ENCODE data around the gene ADAMTSL3. TPM values are rescaled to one million over a fixed set of nuclear protein-coding genes. Genes with fewer than 3 reads are reported as not detected.
A peak's percentile ranks its signal among the peaks of the same experiment; 100 is the strongest.

The ADAMTSL3 gene
- total and polyA plus RNA-seq, 2 of the 4 experiments (the other 2 are of a cell fraction): under 0.01 to 0.02 TPM

DNA sequence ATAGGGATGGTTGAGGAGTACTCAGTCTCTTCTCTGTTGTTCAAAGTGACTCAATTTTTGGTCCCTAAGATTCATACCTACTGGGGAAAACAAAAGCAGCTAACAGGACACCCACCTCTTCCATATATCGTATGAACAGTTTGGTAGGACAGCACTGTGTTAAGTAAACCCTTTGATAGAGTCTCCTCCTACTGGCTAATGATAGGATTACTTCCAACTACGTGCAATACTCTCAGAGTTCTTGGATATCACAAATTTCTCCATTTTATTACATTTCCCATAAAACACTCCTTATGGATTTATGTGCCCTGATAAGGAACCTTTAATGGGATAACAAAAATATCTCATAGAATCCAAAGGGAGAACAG lies 381.5 kb downstream of the ADAMTSL3 start:
- peak; percentile 91 for ATAC-seq (ENCODE audit: low read depth)

More for the DNA sequence above, 381.5 kb downstream of the ADAMTSL3 start:
- Histone ChIP-seq H2BK120ac (ENCODE audit: low read depth, low read length) (no peak overlapping the region), H2BK5ac (ENCODE audit: low read depth, low read length, poor library complexity, severe bottlenecking) (no peak overlapping the region), H3K56ac (ENCODE audit: extremely low read depth, insufficient read depth, low read length) (no peak overlapping the region), H2AK9ac (replicated peaks; ENCODE audit: low read depth, low read length, poor library complexity) (no peak overlapping the region), H3K4me1 (ENCODE audit: control insufficient read depth, insufficient read depth, low read length) (no peaks in the 10 kb centered on the region), H3K18ac (ENCODE audit: low read depth, low read length) (no peak overlapping the region), H2AFZ (replicated peaks; ENCODE audit: low read length, poor library complexity) (no peak overlapping the region), H2BK15ac (ENCODE audit: low read depth, low read length) (no peak overlapping the region), H3K9me1 (ENCODE audit: insufficient read depth, low read length) (no peaks in the 10 kb centered on the region), H3K27ac (ENCODE audit: insufficient read depth, low read length) (no peak overlapping the region), H2AK5ac (ENCODE audit: low read depth, low read length) (no peak overlapping the region), H3K14ac (replicated peaks; ENCODE audit: low read depth, low read length) (no peak overlapping the region), H4K91ac (ENCODE audit: insufficient read depth, low read depth, low read length) (no peak overlapping the region), H4K8ac (ENCODE audit: low read depth in 2 of 2, low read length in 2 of 2) (no peak overlapping the region), H3K4ac (ENCODE audit: low read depth, low read length) (no peak overlapping the region), H3K4me2 (ENCODE audit: low read depth, low read length) (no peak overlapping the region), H3K4me3 (ENCODE audit: insufficient read depth, low read depth, low read length) (no peak overlapping the region), H3K79me1 (ENCODE audit: low read depth in 1 of 2, low read length in 2 of 2) (no peaks in the 10 kb centered on the region), H3K36me3 (ENCODE audit: control insufficient read depth, insufficient read depth, low read length) (no peaks in the 10 kb centered on the region), H3K9ac (ENCODE audit: low read depth, low read length) (no peak overlapping the region), H3K23ac (ENCODE audit: low read depth, low read length) (no peak overlapping the region), H4K5ac (ENCODE audit: low read depth, low read length) (no peak overlapping the region), H3K9me3 (ENCODE audit: control insufficient read depth, insufficient read depth, low read length) (no peaks in the 10 kb centered on the region), H2BK20ac (ENCODE audit: low read depth, low read length) (no peak overlapping the region), H3K27me3 (ENCODE audit: control insufficient read depth, insufficient read depth, low read length) (no peaks in the 10 kb centered on the region), H4K20me1 (ENCODE audit: insufficient read depth, low read length) (no peaks in the 10 kb centered on the region)
- TF ChIP-seq CEBPB (IDR thresholded peaks at IDR 0.05; ENCODE audit: low read depth, low read length) (no peak), FOS (IDR thresholded peaks at IDR 0.05; ENCODE audit: low read depth, low read length) (no peak), MAFK (IDR thresholded peaks at IDR 0.05; ENCODE audit: low read depth, low read length) (no peak), MXI1 (IDR thresholded peaks at IDR 0.05; ENCODE audit: borderline replicate concordance, low read depth, low read length) (no peak), USF2 (IDR thresholded peaks at IDR 0.05; ENCODE audit: low read depth, low read length) (no peak), SMC3 (IDR thresholded peaks at IDR 0.05; ENCODE audit: low read depth, low read length) (0 out of 2 replicates have a peak, but pooled peaks have one; percentile 16), NFE2L2 (IDR thresholded peaks at IDR 0.05; ENCODE audit: low read depth, low read length) (no peak), BHLHE40 (IDR thresholded peaks at IDR 0.05; ENCODE audit: low read depth, low read length) (no peak), RFX5 (IDR thresholded peaks at IDR 0.05; ENCODE audit: low read depth, low read length) (no peak), CTCF (conservative IDR thresholded peaks at IDR 0.05; ENCODE audit: low read depth, low read length) (peak; percentile 51), MAZ (IDR thresholded peaks at IDR 0.05; ENCODE audit: borderline replicate concordance, low read depth, low read length) (no peak), RAD21 (IDR thresholded peaks at IDR 0.05; ENCODE audit: low read length) (peak; percentile 52), RCOR1 (IDR thresholded peaks at IDR 0.05; ENCODE audit: insufficient replicate concordance, low read length) (no peak), CHD1 (IDR thresholded peaks at IDR 0.05; ENCODE audit: low read depth, low read length) (no peak), POLR2A (IDR thresholded peaks at IDR 0.05; ENCODE audit: low read depth, low read length) (no peak)
- TF ChIP-seq, protein P1, sequence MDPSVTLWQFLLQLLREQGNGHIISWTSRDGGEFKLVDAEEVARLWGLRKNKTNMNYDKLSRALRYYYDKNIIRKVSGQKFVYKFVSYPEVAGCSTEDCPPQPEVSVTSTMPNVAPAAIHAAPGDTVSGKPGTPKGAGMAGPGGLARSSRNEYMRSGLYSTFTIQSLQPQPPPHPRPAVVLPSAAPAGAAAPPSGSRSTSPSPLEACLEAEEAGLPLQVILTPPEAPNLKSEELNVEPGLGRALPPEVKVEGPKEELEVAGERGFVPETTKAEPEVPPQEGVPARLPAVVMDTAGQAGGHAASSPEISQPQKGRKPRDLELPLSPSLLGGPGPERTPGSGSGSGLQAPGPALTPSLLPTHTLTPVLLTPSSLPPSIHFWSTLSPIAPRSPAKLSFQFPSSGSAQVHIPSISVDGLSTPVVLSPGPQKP (IDR thresholded peaks at IDR 0.05; ENCODE audit: borderline replicate concordance, low read depth, low read length): no peak
- CTCF ChIA-PET: interaction anchor here (0.7 to 1.3 kb wide), 4 partner anchors 12 to 189 kb away, joined by 3 to 7 read pairs (median 3); no protein-coding TSS in a partner anchor
- no CpG with 5 or more reads among the region's 2 CpGs for WGBS, 2 experiments (ENCODE audit: extremely low coverage in 2 of 2, insufficient read length in 1 of 2)
- in situ Hi-C loops (cut with MboI; ENCODE audit: low sequenced_read_pairs): no loop called here
- intact Hi-C loops (cut with micrococcal nuclease): loop anchor here (1.0 kb wide), 3 partner anchors 301 to 597 kb away; no protein-coding TSS in a partner anchor
- no TSS peak for BruUV-seq (replicated peaks)
- peak; percentile 55 for DNase-seq
- dilution Hi-C loops (cut with HindIII; ENCODE audit: low sequenced_read_pairs, unreplicated experiment): no loop called here
- POLR2A ChIA-PET (ENCODE audit: unreplicated experiment): no interaction called here
